HG03159 (cell line): ENCODE data around the gene LYRM7.

Source experiments
- ATAC-seq: cut with Tn5 transposase; IDR thresholded peaks from one replicate; pipeline ENCODE4 v1.9.1; 2021; ENCODE audit warnings: mild to moderate bottlenecking, moderate library complexity; ENCODE audit not compliant: unreplicated experiment

The LYRM7 gene

DNA sequence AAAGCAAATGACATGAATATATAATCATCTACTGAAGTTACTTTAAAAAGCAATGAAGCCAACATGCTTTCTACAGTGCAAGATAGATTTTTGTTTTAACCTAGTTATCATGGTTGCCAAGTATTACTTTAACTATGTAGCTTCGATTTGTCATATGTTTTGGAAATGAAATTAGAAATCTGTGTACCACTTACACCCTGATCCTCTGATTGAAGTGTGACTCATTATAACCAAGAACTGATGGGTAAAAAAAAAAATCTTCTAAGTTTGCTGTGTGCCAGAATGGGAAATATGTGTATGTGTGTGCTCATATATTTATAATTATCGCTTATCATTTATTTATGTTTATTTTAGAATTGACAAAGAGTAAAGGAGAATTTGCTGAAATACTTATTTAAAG, 84.0 kb downstream of the LYRM7 start:
- ATAC-seq = no peak
